ENCODE measurements around the gene SPOCK3.
"Not testable (repeated sequence)": the region's sequence is repeated elsewhere in the genome, so short reads cannot be mapped to it uniquely, and the experiment has no call there.

The SPOCK3 gene

GRCh38 chr4:166924424-166924823, 309.9 kb downstream of the SPOCK3 start:
- DNase-seq: no peak

GRCh38 chr4:166913926-166914325, 320.4 kb downstream of the SPOCK3 start:
- DNase-seq: no peak

- DNase-seq: no peak
Observed at GRCh38 chr4:166903408-166903807, 330.9 kb downstream of the SPOCK3 start.

- DNase-seq: no peak
Observed at GRCh38 chr4:166902941-166903340, 331.4 kb downstream of the SPOCK3 start.

GRCh38 chr4:166896254-166896653, 338.0 kb downstream of the SPOCK3 start:
- no peak for DNase-seq

GRCh38 chr4:166895771-166896170, 338.5 kb downstream of the SPOCK3 start:
- DNase-seq: no peak

GRCh38 chr4:166887457-166887856, 346.8 kb downstream of the SPOCK3 start:
- DNase-seq: no peak

- DNase-seq: no peak
Observed at GRCh38 chr4:166886718-166887117, 347.6 kb downstream of the SPOCK3 start.

GRCh38 chr4:166882221-166882620, 352.1 kb downstream of the SPOCK3 start:
- DNase-seq: no peak

GRCh38 chr4:166875821-166876220, 358.5 kb downstream of the SPOCK3 start:
- no peak for DNase-seq

GRCh38 chr4:166862032-166862431, 372.3 kb downstream of the SPOCK3 start:
- no peak for DNase-seq

GRCh38 chr4:166850398-166850797, 383.9 kb downstream of the SPOCK3 start:
- DNase-seq: not testable (repeated sequence)

- no peak for DNase-seq
Observed at GRCh38 chr4:166846939-166847338, 387.4 kb downstream of the SPOCK3 start.

- DNase-seq: no peak
Observed at GRCh38 chr4:166842795-166843261, 391.5 kb downstream of the SPOCK3 start.

GRCh38 chr4:166839615-166840251, 394.6 kb downstream of the SPOCK3 start:
- no peak for DNase-seq

- DNase-seq: no peak
Observed at GRCh38 chr4:166838975-166839614, 395.2 kb downstream of the SPOCK3 start.

- DNase-seq: no peak
Observed at GRCh38 chr4:166836865-166837264, 397.4 kb downstream of the SPOCK3 start.

GRCh38 chr4:166827629-166828028, 406.7 kb downstream of the SPOCK3 start:
- DNase-seq: no peak

GRCh38 chr4:166827167-166827566, 407.1 kb downstream of the SPOCK3 start:
- no peak for DNase-seq

- no peak for DNase-seq
Observed at GRCh38 chr4:166823848-166824247, 410.4 kb downstream of the SPOCK3 start.

- DNase-seq: no peak
Observed at GRCh38 chr4:166823126-166823525, 411.2 kb downstream of the SPOCK3 start.

GRCh38 chr4:166822386-166822785, 411.9 kb downstream of the SPOCK3 start:
- no peak for DNase-seq

- DNase-seq: no peak
Observed at GRCh38 chr4:166816890-166817289, 417.4 kb downstream of the SPOCK3 start.

GRCh38 chr4:166808380-166808779, 425.9 kb downstream of the SPOCK3 start:
- no peak for DNase-seq

- DNase-seq: no peak
Observed at GRCh38 chr4:166802346-166802745, 431.9 kb downstream of the SPOCK3 start.

All from DMS 273 treated with DMSO at 0.1 percent for 48 hours (cell line).